GM21717 (cell line): ENCODE data around the gene CAMK1D.
"Not testable (repeated sequence)": the region's sequence is repeated elsewhere in the genome, so short reads cannot be mapped to it uniquely, and the experiment has no call there.

Experiments used
- ATAC-seq: cut with Tn5 transposase; IDR thresholded peaks from one replicate; pipeline ENCODE4 v1.9.1; 2021; ENCODE audit warnings: mild to moderate bottlenecking, moderate library complexity; ENCODE audit not compliant: unreplicated experiment

The CAMK1D gene

GRCh38 chr10:12423896-12424295 is 74.5 kb downstream of the CAMK1D start:
- no peak for ATAC-seq

DNA sequence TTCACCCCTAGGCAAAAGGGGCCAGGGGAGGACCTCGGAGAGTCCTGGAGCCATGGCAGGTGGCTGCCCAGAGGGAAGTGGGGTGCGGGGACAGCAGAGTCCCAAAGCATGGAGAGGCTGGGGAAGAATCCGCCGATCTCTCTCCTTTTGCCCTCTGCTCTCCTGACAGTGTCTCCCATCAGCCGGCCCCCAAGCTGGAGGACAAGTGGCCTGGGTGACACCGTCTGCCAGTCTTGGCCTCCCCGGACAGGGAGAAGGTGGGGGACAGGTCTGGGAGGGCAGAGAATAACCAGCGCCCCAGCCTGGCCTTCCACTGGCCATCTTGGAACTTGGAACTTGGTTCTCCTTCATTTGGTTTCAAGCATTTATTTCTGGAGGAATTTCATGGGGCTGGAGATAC is 77.9 kb downstream of the CAMK1D start:
- ATAC-seq: no peak

DNA sequence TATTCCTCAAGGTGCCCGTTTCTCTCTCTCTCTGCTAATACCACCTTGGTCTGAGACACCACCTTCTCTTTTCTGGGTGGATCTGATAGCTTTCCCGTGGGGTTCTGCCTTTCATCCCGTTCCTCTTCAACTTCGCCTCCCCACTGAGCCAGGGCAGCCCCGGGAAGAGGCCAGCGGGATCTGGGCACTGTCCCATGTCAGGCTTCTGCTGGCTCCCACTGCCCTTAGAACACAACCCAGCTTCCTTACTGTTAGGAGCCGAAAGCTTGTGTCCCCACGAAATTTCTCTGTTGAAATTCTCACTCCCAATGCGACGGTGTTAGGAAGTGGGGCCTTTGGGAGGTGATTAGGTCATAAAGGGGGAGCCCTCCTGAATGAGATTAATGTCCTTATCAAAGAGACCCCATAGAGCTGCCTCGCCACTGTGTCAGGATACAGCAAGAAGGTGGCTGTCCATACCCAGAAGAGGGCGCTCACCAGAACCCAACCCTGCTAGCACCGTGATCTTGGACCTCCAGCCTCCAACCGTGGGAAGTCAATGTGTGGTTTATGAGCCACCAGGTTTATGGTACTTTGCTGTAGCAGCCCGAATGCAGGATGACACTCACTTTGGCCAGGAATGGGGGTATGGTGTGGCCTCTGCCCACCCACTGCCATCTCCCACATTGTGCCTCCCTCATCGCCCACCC is 79.2 kb downstream of the CAMK1D start:
- ATAC-seq: no peak

DNA sequence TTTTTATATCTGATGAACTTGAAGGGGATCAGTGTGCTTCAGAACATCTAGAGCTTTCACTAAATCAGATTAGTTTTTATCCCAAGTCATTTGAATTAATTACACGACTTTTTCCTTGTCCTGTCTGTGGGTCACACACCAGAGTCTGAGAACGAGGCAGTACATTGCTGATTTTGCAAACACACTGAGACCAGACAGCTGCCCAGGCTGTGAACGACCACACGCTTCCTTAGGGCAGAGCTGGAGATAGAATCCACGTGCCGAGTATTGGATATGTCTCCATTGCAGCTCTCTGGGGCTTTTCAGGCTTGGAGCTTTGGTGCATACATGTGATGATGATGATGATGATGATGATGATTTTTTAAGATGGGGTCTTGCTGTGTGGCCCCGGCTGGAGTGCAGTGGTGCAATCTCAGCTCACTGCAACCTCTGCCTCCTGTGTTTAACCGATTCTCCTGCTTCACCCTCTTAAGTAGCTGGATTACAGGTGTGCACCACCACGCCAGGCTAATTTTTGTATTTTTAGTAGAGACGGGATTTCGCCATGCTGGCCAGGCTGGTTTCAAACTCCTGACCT is 81.1 kb downstream of the CAMK1D start:
- ATAC-seq: no peak

- no peak for ATAC-seq
These were observed 82.1 kb downstream of the CAMK1D start for GRCh38 chr10:12431151-12432101.

GRCh38 chr10:12432402-12433189 is 83.2 kb downstream of the CAMK1D start:
- ATAC-seq: no peak

- no peak for ATAC-seq
These were observed 84.9 kb downstream of the CAMK1D start for GRCh38 chr10:12434277-12434676.

DNA sequence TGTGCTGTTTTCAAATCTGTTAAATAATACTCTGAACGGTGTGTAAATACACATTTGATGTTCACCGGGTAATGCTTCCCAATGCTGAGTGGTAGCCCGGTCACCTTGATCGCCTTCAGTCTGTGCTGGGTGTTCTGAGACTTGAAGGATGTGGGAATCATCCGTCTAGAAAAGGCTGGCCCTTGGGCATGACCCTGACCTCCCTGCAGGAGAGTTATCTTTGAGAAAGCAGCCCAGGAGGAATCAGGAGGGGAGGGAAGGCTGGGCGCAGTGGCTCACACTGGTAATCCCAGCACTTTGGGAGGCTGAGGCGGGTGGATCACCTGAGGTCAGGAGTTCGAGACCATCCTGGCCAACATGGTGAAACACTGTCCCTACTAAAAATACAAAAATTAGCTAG is 85.3 kb downstream of the CAMK1D start:
- not testable (repeated sequence) for ATAC-seq

DNA sequence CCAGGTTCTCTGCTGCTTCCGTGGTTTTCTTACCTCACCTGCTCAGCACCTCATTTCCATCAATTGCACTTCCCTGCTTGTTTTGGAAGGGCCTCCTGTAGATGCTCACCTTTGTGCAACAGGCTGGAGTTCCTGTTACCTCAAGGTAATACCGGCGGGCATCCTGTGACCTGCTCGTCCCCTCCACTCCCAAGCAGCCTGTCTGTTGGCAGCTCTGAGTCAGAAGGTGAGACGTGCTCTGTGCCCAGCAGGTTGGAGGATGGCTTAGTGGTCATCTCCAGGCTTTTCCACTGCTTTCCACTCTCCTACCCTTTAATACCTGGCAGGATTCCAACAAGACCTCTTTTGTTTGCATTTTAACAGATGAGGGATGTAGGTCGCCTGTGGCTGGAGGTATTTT is 86.0 kb downstream of the CAMK1D start:
- ATAC-seq: no peak

- no peak for ATAC-seq
These were observed 89.8 kb downstream of the CAMK1D start for GRCh38 chr10:12438919-12439692.

DNA sequence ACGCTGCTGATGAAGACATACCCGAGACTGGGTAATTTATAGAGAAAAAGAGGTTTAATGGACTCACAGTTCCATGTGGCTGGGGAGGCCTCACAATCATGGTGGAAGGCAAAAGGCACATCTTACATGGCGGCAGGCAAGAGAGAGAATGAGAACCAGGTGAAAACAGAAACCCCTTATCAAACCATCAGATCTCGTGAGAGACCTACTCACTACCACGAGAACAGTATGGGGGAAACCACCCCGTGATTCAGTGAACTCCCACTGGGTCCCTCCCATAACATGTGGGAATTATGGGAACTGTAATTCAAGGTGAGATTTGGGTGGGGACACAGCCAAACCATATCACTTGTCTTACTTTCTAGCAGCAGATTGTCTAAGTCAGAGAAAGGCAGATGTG is 90.4 kb downstream of the CAMK1D start:
- ATAC-seq: not testable (repeated sequence)

DNA sequence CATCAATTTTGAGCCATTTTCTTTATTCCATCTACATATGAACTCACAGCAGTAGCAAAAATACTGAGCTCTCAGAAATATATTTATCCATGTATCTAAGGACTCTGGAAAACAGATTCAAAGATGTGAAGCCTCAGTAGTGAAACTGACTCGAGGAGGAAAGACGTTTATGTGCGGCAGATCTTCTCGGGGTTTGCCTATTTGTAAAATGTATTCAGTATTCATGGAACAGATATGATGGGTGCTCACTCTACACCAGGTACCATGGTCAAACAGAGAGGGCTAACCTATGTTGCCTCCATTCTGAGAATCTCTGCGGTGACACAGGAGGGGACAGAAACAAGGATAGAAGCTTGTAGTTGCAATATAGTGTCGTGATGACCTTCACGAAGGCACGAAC is 93.7 kb downstream of the CAMK1D start:
- ATAC-seq: no peak

GRCh38 chr10:12444981-12445700 is 95.8 kb downstream of the CAMK1D start:
- ATAC-seq: no peak

- ATAC-seq: no peak
These were observed 96.5 kb downstream of the CAMK1D start for GRCh38 chr10:12445701-12446334.

GRCh38 chr10:12448340-12448728 is 99.0 kb downstream of the CAMK1D start:
- ATAC-seq: no peak

- ATAC-seq: peak; percentile 83
These were observed 99.5 kb downstream of the CAMK1D start for GRCh38 chr10:12448729-12449391.

GRCh38 chr10:12455318-12455717 is 106.0 kb downstream of the CAMK1D start:
- no peak for ATAC-seq

DNA sequence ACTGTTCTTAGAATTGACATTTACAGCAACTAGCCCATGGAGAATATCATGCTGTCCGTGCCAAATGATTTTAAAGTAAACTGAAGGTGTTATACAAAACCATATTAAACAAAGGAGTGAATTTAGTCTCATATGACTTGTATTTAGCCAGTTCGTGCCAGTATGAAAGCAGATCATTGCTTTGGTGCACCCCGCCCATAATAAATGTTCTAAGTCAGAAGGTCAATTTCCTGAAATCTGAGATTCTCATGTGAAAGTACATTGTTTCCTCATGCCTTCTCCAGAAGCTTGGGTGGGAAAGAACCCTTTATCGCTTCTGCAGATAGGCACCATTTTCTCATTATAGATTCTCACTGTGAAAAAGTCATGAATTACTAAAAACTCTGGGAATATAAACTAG is 106.4 kb downstream of the CAMK1D start:
- no peak for ATAC-seq

- ATAC-seq: no peak
These were observed 110.0 kb downstream of the CAMK1D start for GRCh38 chr10:12459340-12459739.
